H1 (cell line): Measurements from ENCODE around the gene PTK6. TPM values are rescaled to one million over a fixed set of nuclear protein-coding genes. Genes with fewer than 3 reads are reported as not detected.

Experiments used
- CTCF ChIA-PET: fragments of 300-600 bp; sonication (Branson Sonifier 250); formaldehyde crosslinking; loops from one replicate; lab custom pipeline; 2021; ENCODE audit not compliant: partially characterized antibody; lab: Charles Lee
- POLR2A ChIA-PET: fragments of 300-600 bp; sonication (Branson Sonifier 250); formaldehyde crosslinking; loops from one replicate; lab custom pipeline; 2021; ENCODE audit warnings: inconsistent platforms; ENCODE audit not compliant: partially characterized antibody; lab: Charles Lee
- DNase-seq, 2 experiments: peaks; one replicate each; pipeline versions ENCODE4 v3.0.0 to v3.0.0-alpha.2; 2010 to 2022; ENCODE audit warnings: low spot score in 2 of 2, low read depth in 1 of 2, mixed read lengths in 1 of 2
- FAIRE-seq: peaks from 2 replicates; lab custom pipeline; 2011; peaks lifted over from hg19 to GRCh38; lab: Jason Lieb, UNC
- H2AFZ ChIP-seq: 2 replicates; pipeline ENCODE4 v1.8.1; 2012; ENCODE audit warnings: low read length, inconsistent platforms
- H2AK5ac ChIP-seq: 2 replicates; pipeline ENCODE4 v1.6.1; 2013; ENCODE audit warnings: low read depth, low read length
- H2BK120ac ChIP-seq: replicated peaks from 2 replicates; pipeline ENCODE3; 2013; ENCODE audit warnings: low read depth, low read length, inconsistent platforms
- H2BK12ac ChIP-seq: 2 replicates; pipeline ENCODE4 v1.6.1; 2013; ENCODE audit warnings: low read depth, low read length
- H2BK15ac ChIP-seq: 2 replicates; pipeline ENCODE4 v1.6.1; 2013; ENCODE audit warnings: low read length
- H2BK20ac ChIP-seq: 2 replicates; pipeline ENCODE4 v1.6.1; 2013; ENCODE audit warnings: low read length
- H2BK5ac ChIP-seq: 2 replicates; pipeline ENCODE4 v1.6.1; 2013; ENCODE audit warnings: low read depth, low read length
- H3K14ac ChIP-seq: 2 replicates; pipeline ENCODE4 v1.6.1; 2013; ENCODE audit warnings: inconsistent platforms; ENCODE audit not compliant: insufficient read length
- H3K18ac ChIP-seq: 2 replicates; pipeline ENCODE4 v1.6.1; 2013; ENCODE audit warnings: low read length; ENCODE audit errors: extremely low read depth
- H3K23ac ChIP-seq: 2 replicates; pipeline ENCODE4 v1.6.1; 2013; ENCODE audit warnings: inconsistent platforms; ENCODE audit not compliant: insufficient read length
- H3K23me2 ChIP-seq: 2 replicates; pipeline ENCODE4 v1.6.1; 2013; ENCODE audit warnings: low read depth, low read length
- H3K27ac ChIP-seq: 2 replicates; pipeline ENCODE4 v1.6.1; 2011; ENCODE audit warnings: low read depth, low read length, inconsistent platforms
- H3K27me3 ChIP-seq, 4 experiments: replicated peaks in 1 of 4; 1 replicate in 1 of 4; 2 replicates in 3 of 4; pipeline versions ENCODE4 v1.6.1 to v1.8.1; 2011 to 2013; ENCODE audit warnings: low read length in 3 of 4, mild to moderate bottlenecking in 3 of 4, inconsistent platforms in 2 of 4, mixed read lengths in 2 of 4, moderate library complexity in 1 of 4; ENCODE audit not compliant: control insufficient read depth in 3 of 4, insufficient read depth in 3 of 4; ENCODE audit errors: extremely low read depth in 1 of 4
- H3K36me3 ChIP-seq, 4 experiments: 2 replicates each; pipeline versions ENCODE4 v1.6.1 to v1.8.1; 2011 to 2013; ENCODE audit warnings: mild to moderate bottlenecking in 4 of 4, low read length in 3 of 4, moderate library complexity in 2 of 4, control low read depth in 1 of 4, inconsistent platforms in 1 of 4; ENCODE audit not compliant: insufficient read depth in 4 of 4, control insufficient read depth in 2 of 4
- H3K4ac ChIP-seq: replicated peaks from 2 replicates; pipeline ENCODE3; 2013; ENCODE audit warnings: low read length, low read depth, mixed read lengths, inconsistent platforms; ENCODE audit not compliant: insufficient read length
- H3K4me1 ChIP-seq, 4 experiments: replicated peaks in 1 of 4; 1 replicate in 1 of 4; 2 replicates in 3 of 4; pipeline versions ENCODE4 v1.6.1 to v1.8.1; 2011 to 2013; ENCODE audit warnings: low read length in 3 of 4, inconsistent platforms in 2 of 4, mixed read lengths in 1 of 4; ENCODE audit not compliant: insufficient read depth in 4 of 4, control insufficient read depth in 3 of 4
- H3K4me2 ChIP-seq, 2 experiments: 2 replicates each; pipeline versions ENCODE4 v1.6.1 to v1.8.1; 2011 to 2013; ENCODE audit warnings: low read depth in 2 of 2, low read length in 2 of 2, control low read depth in 1 of 2, inconsistent platforms in 1 of 2, mild to moderate bottlenecking in 1 of 2; ENCODE audit not compliant: insufficient read depth in 1 of 2
- H3K4me3 ChIP-seq, 4 experiments: fragments of 200-600, 300-600 bp in 1 of 4; sonication (generic), shearing (Covaris generic), sonication (Bioruptor Twin) in 1 of 4; 2 replicates each; pipeline versions ENCODE4 v1.5.1 to v1.8.1; 2011 to 2016; ENCODE audit warnings: low read length in 4 of 4, low read depth in 3 of 4, control low read depth in 2 of 4, inconsistent platforms in 2 of 4, mild to moderate bottlenecking in 2 of 4, mixed read lengths in 1 of 4, moderate library complexity in 1 of 4; ENCODE audit not compliant: insufficient read depth in 2 of 4; ENCODE audit errors: extremely low read depth in 1 of 4
- H3K56ac ChIP-seq: replicated peaks from 2 replicates; pipeline ENCODE3; 2013; ENCODE audit warnings: low read depth, mild to moderate bottlenecking, mixed read lengths, low read length, inconsistent platforms; ENCODE audit not compliant: insufficient read length
- H3K79me1 ChIP-seq: 2 replicates; pipeline ENCODE4 v1.6.1; 2013; ENCODE audit warnings: low read depth, low read length, control low read depth
- H3K79me2 ChIP-seq, 2 experiments: 2 replicates each; pipeline versions ENCODE4 v1.6.1 to v1.8.1; 2012 to 2013; ENCODE audit warnings: low read length in 2 of 2, mild to moderate bottlenecking in 2 of 2, inconsistent platforms in 1 of 2; ENCODE audit not compliant: insufficient read depth in 2 of 2, control insufficient read depth in 1 of 2
- H3K9ac ChIP-seq, 4 experiments: replicated peaks in 1 of 4; 1 replicate in 1 of 4; 2 replicates in 3 of 4; pipeline versions ENCODE4 v1.6.1 to v1.8.1; 2011 to 2013; ENCODE audit warnings: low read depth in 3 of 4, low read length in 3 of 4, control low read depth in 2 of 4, mild to moderate bottlenecking in 2 of 4, moderate library complexity in 2 of 4, inconsistent platforms in 1 of 4; ENCODE audit errors: extremely low read depth in 1 of 4
- H3K9me3 ChIP-seq, 2 experiments: 2 replicates each; pipeline versions ENCODE4 v1.6.1 to v1.8.1; 2012 to 2013; ENCODE audit warnings: mild to moderate bottlenecking in 2 of 2, moderate library complexity in 2 of 2, control low read depth in 1 of 2, inconsistent platforms in 1 of 2, low read depth in 1 of 2, low read length in 1 of 2, mixed read lengths in 1 of 2; ENCODE audit not compliant: insufficient read depth in 2 of 2
- H4K20me1 ChIP-seq, 2 experiments: replicated peaks in 1 of 2; 2 replicates each; pipeline versions ENCODE3 to v1.8.1; 2011 to 2013; ENCODE audit warnings: inconsistent platforms in 2 of 2, low read length in 2 of 2, mild to moderate bottlenecking in 1 of 2; ENCODE audit not compliant: insufficient read depth in 2 of 2, control insufficient read depth in 1 of 2
- H4K5ac ChIP-seq: 2 replicates; pipeline ENCODE4 v1.6.1; 2013; ENCODE audit warnings: low read length, low read depth, mixed read lengths, inconsistent platforms; ENCODE audit not compliant: insufficient read length
- H4K8ac ChIP-seq: 2 replicates; pipeline ENCODE4 v1.8.0; 2013; ENCODE audit warnings: mild to moderate bottlenecking, moderate library complexity, low read length, inconsistent platforms; ENCODE audit not compliant: insufficient read depth; ENCODE audit errors: extremely low read depth
- H4K91ac ChIP-seq: replicated peaks from 2 replicates; pipeline ENCODE3; 2013; ENCODE audit warnings: low read length, mixed read lengths, inconsistent platforms; ENCODE audit not compliant: insufficient read length
- ATF3 ChIP-seq: IDR thresholded peaks from 2 replicates; pipeline ENCODE4 v1.6.1; 2011; ENCODE audit warnings: low read depth, mild to moderate bottlenecking, low read length; ENCODE audit not compliant: insufficient read depth
- CBX8 ChIP-seq: fragments of 300-800, 300-1000 bp; sonication (generic); IDR thresholded peaks from 2 replicates; pipeline ENCODE4 v1.7.1; 2016; ENCODE audit warnings: low read depth, low read length, borderline replicate concordance
- CTBP2 ChIP-seq: IDR thresholded peaks from 2 replicates; pipeline ENCODE4 v1.7.0; 2011; ENCODE audit warnings: borderline replicate concordance, mild to moderate bottlenecking, moderate library complexity, mixed read lengths, low read length; ENCODE audit not compliant: insufficient read depth, insufficient read length
- FOSL1 ChIP-seq: IDR thresholded peaks from 2 replicates; pipeline ENCODE4 v1.6.1; 2011; ENCODE audit warnings: mild to moderate bottlenecking, low read depth, low read length, moderate library complexity; ENCODE audit not compliant: insufficient read depth
- GABPA ChIP-seq: IDR thresholded peaks from 2 replicates; pipeline ENCODE4 v1.6.1; 2011; ENCODE audit warnings: mild to moderate bottlenecking, low read length, moderate library complexity, borderline replicate concordance; ENCODE audit not compliant: insufficient read depth
- RBBP5 ChIP-seq: IDR thresholded peaks from 2 replicates; pipeline ENCODE4 v1.7.1; 2012; ENCODE audit warnings: low read depth, mild to moderate bottlenecking, inconsistent platforms, low read length, moderate library complexity, borderline replicate concordance
- SP1 ChIP-seq: IDR thresholded peaks from 2 replicates; pipeline ENCODE4 v1.6.1; 2011; ENCODE audit warnings: low read depth, low read length
- SP4 ChIP-seq: IDR thresholded peaks from 2 replicates; pipeline ENCODE4 v1.6.1; 2012; ENCODE audit warnings: low read length, inconsistent platforms
- TAF7 ChIP-seq: optimal IDR thresholded peaks from 2 replicates; pipeline ENCODE3; 2011; ENCODE audit warnings: low read depth, mild to moderate bottlenecking, inconsistent platforms, low read length, moderate library complexity, borderline replicate concordance
- TEAD4 ChIP-seq: IDR thresholded peaks from 2 replicates; pipeline ENCODE4 v1.6.1; 2012; ENCODE audit warnings: low read depth, low read length, inconsistent platforms, mixed read lengths
- USF2 ChIP-seq: IDR thresholded peaks from 2 replicates; pipeline ENCODE4 v1.6.1; 2011; ENCODE audit warnings: low read length, improper control_type of control experiment
- WGBS, 2 experiments: shearing (Covaris generic) in 1 of 2; methylation state at CpG; one replicate each; pipeline versions ENCODE4 v1.1.6 to v1.1.7; 2013 to 2015; ENCODE audit warnings: low lambda C conversion rate in 2 of 2, mixed read lengths in 2 of 2, inconsistent platforms in 1 of 2, low coverage in 1 of 2, missing lambda C conversion rate in 1 of 2; ENCODE audit not compliant: insufficient replicate concordance in 2 of 2, insufficient coverage in 1 of 2, insufficient read length in 1 of 2; ENCODE audit errors: extremely low coverage in 1 of 2, missing lambda C conversion rate in 1 of 2; 5-methylcytosine and 5-hydroxymethylcytosine counted together
- polyA plus RNA-seq, 7 experiments: library from polyadenylated mRNA; depleted of rRNA in 3 of 7; stranded (reverse) in 5 of 7; unstranded in 2 of 7; fragments of >200 nt in 5 of 7; fragments of 200-250 nt in 2 of 7; gene quantifications; 1 replicate in 5 of 7; 2 replicates in 1 of 7; 4 replicates in 1 of 7; pipeline versions ENCODE4 v1.2.1 to v1.2.3, GENCODE V29; 2011 to 2013; ENCODE audit warnings: missing spikeins in 2 of 7, mixed read lengths in 2 of 7
- total RNA-seq: library from RNA; stranded (reverse); fragmentation: NEBNext Ultra II Directional; extraction: Animal tissue kit (Norgen Biotek cat#: 25700); gene quantifications from 2 replicates; pipeline ENCODE4 v1.2.1, GENCODE V29; 2021

Gene PTK6
- total and polyA plus RNA-seq, 2 of the 8 experiments (the other 6 are each of a cell fraction or from before 2014, with no cell fraction given), result 0.12 to 0.19 TPM

GRCh38 chr20:63566395-63567135 lies 29.4 kb upstream of the PTK6 start:
- no peak overlapping the region for H3K23ac ChIP-seq
- no peak for FAIRE-seq
- CTCF ChIA-PET, result interaction anchor here (0.6 to 1.5 kb wide), 4 partner anchors 9 to 136 kb away, joined by 3 to 4 read pairs (median 3); no protein-coding TSS in a partner anchor
- TF ChIP-seq CBX8, result no peak
- no peak for TF ChIP-seq TAF7
- no peak for TF ChIP-seq TEAD4
- no peak for TF ChIP-seq SP4
- no peak for TF ChIP-seq CTBP2
- no peak for TF ChIP-seq FOSL1
- TF ChIP-seq GABPA, result no peak
- no peak for TF ChIP-seq ATF3
- no peak for TF ChIP-seq USF2
- TF ChIP-seq RBBP5, result no peak
- TF ChIP-seq SP1, result no peak

More at GRCh38 chr20:63566395-63567135, 29.4 kb upstream of the PTK6 start:
- DNase-seq, result no peak
- Histone ChIP-seq H4K20me1 (no peaks in the 10 kb centered on the region), H3K4me1 (no peaks in the 10 kb centered on the region), H2BK20ac (no peak overlapping the region), H3K79me1 (no peaks in the 10 kb centered on the region), H3K27me3 (no peaks in the 10 kb centered on the region), H2BK120ac (no peak overlapping the region), H2AK5ac (no peak overlapping the region), H3K36me3 (no peaks in the 10 kb centered on the region; a peak in 3 of 8 replicates), H3K23me2 (no peaks in the 10 kb centered on the region), H2BK12ac (no peak overlapping the region), H3K79me2 (no peaks in the 10 kb centered on the region), H3K9ac (no peak overlapping the region), H3K56ac (no peak overlapping the region), H4K5ac (no peak overlapping the region), H2AFZ (no peak overlapping the region), H4K91ac (no peak overlapping the region), H3K27ac (no peak overlapping the region), H3K4me3 (no peak overlapping the region), H4K8ac (no peak overlapping the region), H3K18ac (no peak overlapping the region), H3K9me3 (no peaks in the 10 kb centered on the region), H2BK5ac (no peak overlapping the region), H2BK15ac (no peak overlapping the region), H3K4me2 (no peak overlapping the region), H3K14ac (no peak overlapping the region), H3K4ac (no peak overlapping the region)
- WGBS, 2 experiments, result 92% methylated on average over 42 of the region's 46 CpGs; no CpG with 5 or more reads in 1 of the 2 experiments
- POLR2A ChIA-PET, result interaction anchor here (1.0 to 3.4 kb wide), 5 partner anchors 8 to 45 kb away, joined by 3 to 12 read pairs (median 4); partner anchors contain the start of gene HELZ2
